Large intestine (tissue), 3 donors: ENCODE results near the gene FRMD8. TPM values are rescaled to one million over a fixed set of nuclear protein-coding genes. Genes with fewer than 3 reads are reported as not detected.
"Not testable (repeated sequence)": the region's sequence is repeated elsewhere in the genome, so short reads cannot be mapped to it uniquely, and the experiment has no call there.

Experiments
- DNase-seq, 2 donors: peaks; one replicate each; pipeline versions ENCODE4 v3.0.0 to v3.0.0-alpha.2; 2013
- H3K27ac ChIP-seq: one replicate; pipeline ENCODE4 v1.5.1; 2013; ENCODE audit warnings: low read length
- H3K27me3 ChIP-seq: 2 replicates; pipeline ENCODE4 v1.6.1; 2013; ENCODE audit warnings: low read length; ENCODE audit not compliant: control insufficient read depth, insufficient read depth
- H3K36me3 ChIP-seq: 2 replicates; pipeline ENCODE4 v1.6.1; 2013; ENCODE audit warnings: low read length; ENCODE audit not compliant: control insufficient read depth, insufficient read depth
- H3K4me1 ChIP-seq: one replicate; pipeline ENCODE4 v1.6.1; 2013; ENCODE audit warnings: low read length; ENCODE audit not compliant: control insufficient read depth, insufficient read depth
- H3K4me3 ChIP-seq: one replicate; pipeline ENCODE4 v1.5.1; 2013; ENCODE audit warnings: low read length
- H3K9me3 ChIP-seq: one replicate; pipeline ENCODE4 v1.6.1; 2013; ENCODE audit warnings: mild to moderate bottlenecking, low read depth, low read length, moderate library complexity; ENCODE audit not compliant: control insufficient read depth
- WGBS: methylation state at CpG from one replicate; pipeline ENCODE4 v1.1.5; 2013; ENCODE audit warnings: low lambda C conversion rate; ENCODE audit not compliant: insufficient coverage; 5-methylcytosine and 5-hydroxymethylcytosine counted together
- polyA plus RNA-seq: library from polyadenylated mRNA; unstranded; fragments of 120-200 nt; gene quantifications from one replicate; pipeline ENCODE4 v1.2.1, GENCODE V29; 2013

Gene FRMD8
- polyA plus RNA-seq, 1 donor, result 23.5 TPM

- H3K27ac ChIP-seq, result no peak overlapping the region
Observed at GRCh38 chr11:65448074-65448417, 61.6 kb downstream of the FRMD8 start.

DNA sequence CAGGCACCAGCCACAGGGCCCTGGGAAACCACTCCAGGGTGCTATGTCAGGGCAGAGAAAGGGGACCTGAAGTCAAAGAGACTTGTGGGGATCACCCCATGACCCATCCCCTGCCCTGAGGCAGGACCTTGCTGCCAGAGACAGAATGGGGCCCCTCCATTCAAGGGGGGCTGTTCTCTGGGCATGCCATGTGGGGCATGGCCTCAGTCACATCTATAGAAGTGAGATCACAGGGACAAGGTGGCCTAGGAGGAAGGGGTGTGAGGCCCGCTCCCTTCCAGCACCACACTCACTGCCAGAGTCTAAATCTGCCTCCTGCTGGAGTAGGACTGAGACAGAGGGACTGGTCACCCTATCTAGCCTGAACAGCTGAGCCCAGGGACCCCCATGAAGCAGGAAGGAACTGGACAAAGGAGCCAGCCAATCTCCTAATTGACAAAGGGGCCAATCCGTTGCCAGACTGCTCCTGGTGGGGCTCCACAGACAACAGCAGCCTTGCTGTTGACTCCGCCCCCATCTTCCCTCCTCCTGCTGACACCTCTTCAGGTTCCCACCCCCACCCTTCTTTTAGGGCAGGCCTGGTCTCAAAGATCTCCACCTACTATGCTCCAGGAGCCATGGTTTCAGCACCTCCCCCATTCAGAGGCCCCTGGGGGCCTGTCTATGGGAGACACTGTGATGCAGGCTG, 62.1 kb downstream of the FRMD8 start:
- no peak overlapping the region for H3K4me3 ChIP-seq
- peak in 1 of 2 donors; percentile 1 for DNase-seq
- no peak overlapping the region for H3K27ac ChIP-seq
- H3K4me1 ChIP-seq, result no peaks in the 10 kb centered on the region
- H3K9me3 ChIP-seq, result peaks cover 8% of the 10 kb centered on the region
- no CpG with 5 or more reads among the region's 3 CpGs for WGBS
- no peaks in the 10 kb centered on the region for H3K27me3 ChIP-seq
- peaks cover 22% of the 10 kb centered on the region for H3K36me3 ChIP-seq

More at GRCh38 chr11:65448074-65448417, 61.6 kb downstream of the FRMD8 start:
- H3K4me3 ChIP-seq, result no peak overlapping the region
- no peaks in the 10 kb centered on the region for H3K27me3 ChIP-seq
- peaks cover 8% of the 10 kb centered on the region for H3K9me3 ChIP-seq
- no peak for DNase-seq
- no CpG with 5 or more reads among the region's 2 CpGs for WGBS
- no peaks in the 10 kb centered on the region for H3K4me1 ChIP-seq
- H3K36me3 ChIP-seq, result peaks cover 25% of the 10 kb centered on the region

DNA sequence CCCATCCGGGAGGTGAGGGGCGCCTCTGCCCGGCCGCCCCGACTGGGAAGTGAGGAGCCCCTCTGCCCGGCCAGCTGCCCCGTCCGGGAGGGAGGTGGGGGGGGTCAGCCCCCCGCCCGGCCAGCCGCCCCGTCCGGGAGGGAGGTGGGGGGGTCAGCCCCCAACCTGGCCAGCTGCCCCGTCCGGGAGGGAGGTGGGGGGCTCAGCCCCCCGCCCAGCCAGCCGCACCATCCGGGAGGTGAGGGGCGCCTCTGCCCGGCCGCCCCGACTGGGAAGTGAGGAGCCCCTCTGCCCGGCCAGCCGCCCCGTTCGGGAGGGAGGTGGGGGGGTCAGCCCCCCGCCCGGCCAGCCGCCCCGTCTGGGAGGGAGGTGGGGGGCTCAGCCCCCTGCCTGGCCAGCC, 64.9 kb downstream of the FRMD8 start:
- not testable (repeated sequence) for H3K27me3 ChIP-seq, DNase-seq
- no CpG with 5 or more reads among the region's 30 CpGs for WGBS

GRCh38 chr11:65452259-65452658, 65.8 kb downstream of the FRMD8 start:
- WGBS, result no CpG with 5 or more reads among the region's 3 CpGs
- not testable (repeated sequence) for DNase-seq, H3K36me3 ChIP-seq, H3K9me3 ChIP-seq, H3K27me3 ChIP-seq, H3K4me3 ChIP-seq, H3K27ac ChIP-seq, H3K4me1 ChIP-seq

More for the DNA sequence above, 64.9 kb downstream of the FRMD8 start:
- H3K4me3 ChIP-seq, H3K36me3 ChIP-seq, H3K9me3 ChIP-seq, H3K27ac ChIP-seq, H3K4me1 ChIP-seq: not testable (repeated sequence)

DNA sequence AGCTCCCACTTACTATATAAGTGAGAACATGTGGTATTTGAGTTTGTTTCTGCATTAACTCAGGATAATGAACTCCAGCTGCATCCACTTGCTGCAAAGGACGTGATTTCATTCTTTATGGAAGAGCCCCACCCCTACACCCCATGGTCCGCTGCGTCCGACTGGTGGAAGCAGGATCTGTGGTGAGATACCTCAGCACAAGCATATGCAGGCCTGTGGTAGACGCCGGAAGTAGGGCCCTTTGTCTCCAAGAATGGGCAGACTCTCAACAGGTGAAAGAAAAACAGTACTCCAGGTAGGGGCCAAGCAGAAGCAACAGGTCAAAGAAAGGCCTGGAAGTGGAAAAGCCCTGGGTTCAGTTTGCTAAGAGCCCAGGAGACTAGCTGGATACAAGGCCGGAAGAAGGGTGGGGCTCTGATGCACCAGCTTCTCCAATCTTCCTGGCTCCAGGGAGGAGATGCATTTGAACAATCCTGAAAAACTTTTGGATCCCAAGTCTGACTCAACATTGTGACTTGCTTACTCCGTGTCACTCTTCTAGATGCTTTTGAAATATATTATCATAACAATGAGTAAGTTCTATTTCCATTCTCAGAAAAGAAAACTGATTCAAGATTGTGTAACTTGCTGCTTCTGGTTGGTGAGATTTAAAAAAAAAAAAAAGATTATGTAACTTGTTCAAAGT, 66.5 kb downstream of the FRMD8 start:
- DNase-seq, result no peak
- no peaks in the 10 kb centered on the region for H3K36me3 ChIP-seq
- WGBS, result 50% methylated on average over 1 of the region's 8 CpGs
- H3K4me1 ChIP-seq, result peaks cover 8% of the 10 kb centered on the region
- H3K4me3 ChIP-seq, result no peak overlapping the region
- H3K27me3 ChIP-seq, result no peaks in the 10 kb centered on the region
- H3K9me3 ChIP-seq, result peaks cover 8% of the 10 kb centered on the region
- no peak overlapping the region for H3K27ac ChIP-seq

DNA sequence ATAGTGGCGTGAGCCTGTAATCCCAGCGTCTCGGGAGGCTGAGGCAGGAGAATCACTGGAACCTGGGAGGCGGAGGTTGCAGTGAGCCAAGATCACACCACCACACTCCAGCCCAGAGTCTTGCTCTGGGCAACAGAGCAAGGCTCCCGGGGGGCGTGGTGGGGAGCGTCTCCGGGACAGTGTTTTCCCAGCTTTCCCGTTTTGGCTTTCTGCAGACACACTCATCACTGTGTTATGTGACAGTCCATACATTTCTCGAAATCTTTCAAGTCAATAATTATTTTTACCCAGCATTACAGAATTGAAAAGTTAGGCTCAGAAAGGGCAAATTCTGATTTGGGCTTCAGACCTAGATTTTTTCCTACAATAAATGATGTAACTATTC, 67.9 kb downstream of the FRMD8 start:
- Histone ChIP-seq H3K4me1 (peaks cover 8% of the 10 kb centered on the region), H3K4me3 (peak overlapping the region; percentile 62), H3K9me3 (peaks cover 8% of the 10 kb centered on the region), H3K36me3 (no peaks in the 10 kb centered on the region), H3K27ac (peak overlapping the region; percentile 74), H3K27me3 (no peaks in the 10 kb centered on the region)
- DNase-seq, result no peak
- WGBS, result no CpG with 5 or more reads among the region's 10 CpGs

DNA sequence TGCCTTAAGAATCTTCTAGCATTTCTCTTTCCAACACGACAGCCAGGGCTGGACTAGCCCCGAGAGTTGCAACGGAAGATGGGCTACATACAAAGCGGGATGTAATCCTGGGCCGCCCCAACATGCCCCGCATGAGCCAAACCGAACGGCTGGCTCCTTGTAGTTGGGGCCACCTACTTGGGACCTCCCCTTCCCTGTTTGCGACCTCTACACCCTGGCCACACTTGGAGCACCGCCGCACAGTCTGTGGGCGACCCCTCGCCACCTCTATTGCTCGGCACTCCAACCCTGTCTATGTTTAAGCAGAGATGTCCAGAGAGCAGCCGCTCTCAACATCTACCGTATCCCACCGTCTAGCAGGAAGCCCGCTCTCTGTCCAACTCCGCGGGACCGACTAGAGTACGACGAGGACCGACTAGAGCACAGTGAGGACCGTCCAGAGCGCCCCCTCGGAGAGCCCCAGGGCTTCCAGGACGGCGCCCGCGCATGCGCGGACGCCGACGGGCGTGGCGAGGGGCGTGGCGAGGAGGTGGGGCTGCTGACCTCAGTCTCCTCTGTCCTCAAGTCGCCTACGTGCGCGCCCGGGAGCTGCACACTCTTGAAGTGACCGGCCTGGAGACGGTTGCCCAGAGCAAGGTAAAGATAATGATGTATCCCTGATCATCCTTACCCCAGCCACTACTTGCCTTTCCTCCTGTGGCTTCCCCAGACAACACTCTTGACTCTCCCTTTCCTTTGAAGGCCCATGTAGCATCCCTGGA, 68.4 kb downstream of the FRMD8 start:
- Histone ChIP-seq H3K36me3 (no peaks in the 10 kb centered on the region), H3K4me1 (peaks cover 8% of the 10 kb centered on the region), H3K4me3 (peak overlapping the region; percentile 62), H3K9me3 (peaks cover 8% of the 10 kb centered on the region), H3K27ac (peak overlapping the region; percentile 74), H3K27me3 (no peaks in the 10 kb centered on the region)
- no CpG with 5 or more reads among the region's 47 CpGs for WGBS
- peak; percentile 90 to 91 for DNase-seq

DNA sequence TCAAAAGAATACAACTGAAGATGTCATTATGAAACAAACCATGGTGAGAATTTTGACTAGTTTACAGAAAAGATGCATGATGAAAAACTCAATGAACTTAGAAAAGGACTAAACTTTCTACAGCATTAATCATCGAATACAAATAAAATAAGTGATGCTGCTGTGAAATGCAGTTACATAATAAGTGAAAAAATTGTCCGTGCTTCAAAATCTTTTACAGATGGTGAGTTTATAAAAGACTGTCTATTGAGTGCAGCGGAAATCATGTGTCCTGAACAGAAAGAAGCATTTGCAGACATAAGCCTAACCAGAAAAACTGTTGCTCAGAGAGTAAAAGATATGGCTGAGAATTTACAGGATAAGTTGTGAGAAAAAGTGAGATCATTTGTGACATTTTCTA, 70.0 kb downstream of the FRMD8 start:
- H3K4me3 ChIP-seq, result no peak overlapping the region
- H3K27ac ChIP-seq, result no peak overlapping the region
- H3K27me3 ChIP-seq, result no peaks in the 10 kb centered on the region
- no peaks in the 10 kb centered on the region for H3K9me3 ChIP-seq
- peaks cover 8% of the 10 kb centered on the region for H3K4me1 ChIP-seq
- WGBS, result 100% methylated on average over 2 of the region's 3 CpGs
- no peak for DNase-seq
- no peaks in the 10 kb centered on the region for H3K36me3 ChIP-seq

GRCh38 chr11:65459552-65459951, 73.1 kb downstream of the FRMD8 start:
- no peak for DNase-seq
- Histone ChIP-seq H3K4me3 (no peak overlapping the region), H3K27me3 (no peaks in the 10 kb centered on the region), H3K4me1 (peaks cover 7% of the 10 kb centered on the region), H3K9me3 (no peaks in the 10 kb centered on the region), H3K36me3 (no peaks in the 10 kb centered on the region), H3K27ac (no peak overlapping the region)
- WGBS, result no CpG with 5 or more reads among the region's 7 CpGs
